ENCODE measurements around the gene ANKRD33B. TPM values are rescaled to one million over a fixed set of nuclear protein-coding genes. Genes with fewer than 3 reads are reported as not detected.

ANKRD33B gene
- total RNA-seq, 3 donors from 2014 or later: 3.3 to 5.3 (median 3.8) TPM

GRCh38 chr5:10537624-10538023 lies 26.2 kb upstream of the ANKRD33B start:
- no peak overlapping the region for H3K27ac ChIP-seq
- H3K4me1 ChIP-seq: no peaks in the 10 kb centered on the region
- H3K4me3 ChIP-seq: no peak overlapping the region

GRCh38 chr5:10538103-10538788 lies 25.6 kb upstream of the ANKRD33B start:
- H3K27ac ChIP-seq: no peak overlapping the region
- DNase-seq (ENCODE audit: low spot score in 2 of 2): no peak
- intact Hi-C loops (cut with DNase I; ENCODE audit: low total_unique reads): loop anchor here (5.0 kb wide), 1 partner anchor 1961 kb away; no protein-coding TSS in a partner anchor
- no peaks in the 10 kb centered on the region for H3K4me1 ChIP-seq
- peaks cover 0 to 17% of the 10 kb centered on the region in 2 donors for H3K27me3 ChIP-seq
- H3K4me3 ChIP-seq: no peak overlapping the region
- H3K9me3 ChIP-seq: no peaks in the 10 kb centered on the region
- TF ChIP-seq POLR2A (IDR thresholded peaks at IDR 0.05) (no peak), POLR2AphosphoS5 (IDR thresholded peaks at IDR 0.05) (no peak)
- TF ChIP-seq, protein P1, sequence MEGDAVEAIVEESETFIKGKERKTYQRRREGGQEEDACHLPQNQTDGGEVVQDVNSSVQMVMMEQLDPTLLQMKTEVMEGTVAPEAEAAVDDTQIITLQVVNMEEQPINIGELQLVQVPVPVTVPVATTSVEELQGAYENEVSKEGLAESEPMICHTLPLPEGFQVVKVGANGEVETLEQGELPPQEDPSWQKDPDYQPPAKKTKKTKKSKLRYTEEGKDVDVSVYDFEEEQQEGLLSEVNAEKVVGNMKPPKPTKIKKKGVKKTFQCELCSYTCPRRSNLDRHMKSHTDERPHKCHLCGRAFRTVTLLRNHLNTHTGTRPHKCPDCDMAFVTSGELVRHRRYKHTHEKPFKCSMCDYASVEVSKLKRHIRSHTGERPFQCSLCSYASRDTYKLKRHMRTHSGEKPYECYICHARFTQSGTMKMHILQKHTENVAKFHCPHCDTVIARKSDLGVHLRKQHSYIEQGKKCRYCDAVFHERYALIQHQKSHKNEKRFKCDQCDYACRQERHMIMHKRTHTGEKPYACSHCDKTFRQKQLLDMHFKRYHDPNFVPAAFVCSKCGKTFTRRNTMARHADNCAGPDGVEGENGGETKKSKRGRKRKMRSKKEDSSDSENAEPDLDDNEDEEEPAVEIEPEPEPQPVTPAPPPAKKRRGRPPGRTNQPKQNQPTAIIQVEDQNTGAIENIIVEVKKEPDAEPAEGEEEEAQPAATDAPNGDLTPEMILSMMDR (IDR thresholded peaks at IDR 0.05): no peak
- H3K36me3 ChIP-seq: no peaks in the 10 kb centered on the region

More at GRCh38 chr5:10537624-10538023, 26.2 kb upstream of the ANKRD33B start:
- TF ChIP-seq, protein P1 (IDR thresholded peaks at IDR 0.05): no peak
- TF ChIP-seq POLR2AphosphoS5 (IDR thresholded peaks at IDR 0.05) (no peak), POLR2A (IDR thresholded peaks at IDR 0.05) (no peak)
- DNase-seq (ENCODE audit: low spot score in 2 of 2): no peak
- H3K27me3 ChIP-seq: peaks cover 0 to 15% of the 10 kb centered on the region in 2 donors
- H3K36me3 ChIP-seq: no peaks in the 10 kb centered on the region
- intact Hi-C loops (cut with DNase I; ENCODE audit: low total_unique reads): loop anchor here (5.0 kb wide), 1 partner anchor 1960 kb away; no protein-coding TSS in a partner anchor
- H3K9me3 ChIP-seq: no peaks in the 10 kb centered on the region

GRCh38 chr5:10538789-10539686 lies 24.8 kb upstream of the ANKRD33B start:
- DNase-seq (ENCODE audit: low spot score in 2 of 2): no peak
- H3K4me1 ChIP-seq: no peaks in the 10 kb centered on the region
- TF ChIP-seq POLR2A (IDR thresholded peaks at IDR 0.05): no peak
- TF ChIP-seq, protein P1 (IDR thresholded peaks at IDR 0.05): no peak
- no peak for TF ChIP-seq POLR2AphosphoS5 (IDR thresholded peaks at IDR 0.05)
- H3K4me3 ChIP-seq: no peak overlapping the region
- H3K36me3 ChIP-seq: no peaks in the 10 kb centered on the region
- peaks cover 0 to 17% of the 10 kb centered on the region in 2 donors for H3K27me3 ChIP-seq
- intact Hi-C loops (cut with DNase I; ENCODE audit: low total_unique reads): loop anchor here (5.0 kb wide), 1 partner anchor 1962 kb away; no protein-coding TSS in a partner anchor
- H3K9me3 ChIP-seq: no peaks in the 10 kb centered on the region
- no peak overlapping the region for H3K27ac ChIP-seq

GRCh38 chr5:10539687-10539998 lies 24.2 kb upstream of the ANKRD33B start:
- intact Hi-C loops (cut with DNase I; ENCODE audit: low total_unique reads): loop anchor here (5.0 kb wide), 1 partner anchor 1962 kb away; no protein-coding TSS in a partner anchor
- no peak for TF ChIP-seq POLR2AphosphoS5 (IDR thresholded peaks at IDR 0.05)
- DNase-seq (ENCODE audit: low spot score in 2 of 2): no peak
- Histone ChIP-seq H3K36me3 (no peaks in the 10 kb centered on the region), H3K4me1 (no peaks in the 10 kb centered on the region), H3K27ac (no peak overlapping the region), H3K27me3 (peaks cover 0 to 17% of the 10 kb centered on the region in 2 donors), H3K9me3 (no peaks in the 10 kb centered on the region), H3K4me3 (no peak overlapping the region)

- intact Hi-C loops (cut with DNase I; ENCODE audit: low total_unique reads): no loop called here
- Histone ChIP-seq H3K27me3 (peaks cover 0 to 17% of the 10 kb centered on the region in 2 donors), H3K4me1 (no peaks in the 10 kb centered on the region), H3K36me3 (no peaks in the 10 kb centered on the region), H3K9me3 (no peaks in the 10 kb centered on the region), H3K4me3 (no peak overlapping the region), H3K27ac (no peak overlapping the region)
- TF ChIP-seq POLR2AphosphoS5 (IDR thresholded peaks at IDR 0.05): no peak
- TF ChIP-seq POLR2A (IDR thresholded peaks at IDR 0.05): no peak
- TF ChIP-seq, protein P1 (IDR thresholded peaks at IDR 0.05): no peak
- DNase-seq (ENCODE audit: low spot score in 2 of 2): no peak
Observed at GRCh38 chr5:10540036-10540544, 23.8 kb upstream of the ANKRD33B start.

Measured in breast epithelium (tissue), 4 donors.